ENCODE results near the gene SRGAP1. TPM values are rescaled to one million over a fixed set of nuclear protein-coding genes. Genes with fewer than 3 reads are reported as not detected.

SRGAP1 gene
- total and polyA plus RNA-seq, 9 of the 15 experiments (the other 6 are each of a cell fraction or from before 2014, with no cell fraction given), result 0.01 to 0.13 (median 0.04) TPM; not detected in 3

DNA sequence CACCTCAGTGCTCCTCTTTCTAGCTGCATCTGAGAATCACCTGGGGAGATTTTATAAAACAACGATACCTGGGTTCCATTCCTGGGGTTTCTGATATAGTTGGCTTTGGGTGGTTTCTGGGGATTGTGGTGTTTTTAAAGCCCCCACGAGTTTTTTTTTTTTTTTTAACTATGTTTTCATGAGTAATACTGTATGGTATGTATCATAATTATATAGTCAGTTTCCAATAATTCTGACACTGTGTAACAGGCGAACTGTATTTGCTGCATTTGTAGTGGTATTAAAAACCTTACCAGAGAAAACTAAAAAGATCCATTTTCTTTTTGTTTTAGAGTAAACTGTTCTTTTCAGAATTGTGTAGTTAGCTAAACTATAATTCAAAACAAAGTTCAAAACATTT lies 84.9 kb downstream of the SRGAP1 start (continued):
- TF ChIP-seq, protein P1, sequence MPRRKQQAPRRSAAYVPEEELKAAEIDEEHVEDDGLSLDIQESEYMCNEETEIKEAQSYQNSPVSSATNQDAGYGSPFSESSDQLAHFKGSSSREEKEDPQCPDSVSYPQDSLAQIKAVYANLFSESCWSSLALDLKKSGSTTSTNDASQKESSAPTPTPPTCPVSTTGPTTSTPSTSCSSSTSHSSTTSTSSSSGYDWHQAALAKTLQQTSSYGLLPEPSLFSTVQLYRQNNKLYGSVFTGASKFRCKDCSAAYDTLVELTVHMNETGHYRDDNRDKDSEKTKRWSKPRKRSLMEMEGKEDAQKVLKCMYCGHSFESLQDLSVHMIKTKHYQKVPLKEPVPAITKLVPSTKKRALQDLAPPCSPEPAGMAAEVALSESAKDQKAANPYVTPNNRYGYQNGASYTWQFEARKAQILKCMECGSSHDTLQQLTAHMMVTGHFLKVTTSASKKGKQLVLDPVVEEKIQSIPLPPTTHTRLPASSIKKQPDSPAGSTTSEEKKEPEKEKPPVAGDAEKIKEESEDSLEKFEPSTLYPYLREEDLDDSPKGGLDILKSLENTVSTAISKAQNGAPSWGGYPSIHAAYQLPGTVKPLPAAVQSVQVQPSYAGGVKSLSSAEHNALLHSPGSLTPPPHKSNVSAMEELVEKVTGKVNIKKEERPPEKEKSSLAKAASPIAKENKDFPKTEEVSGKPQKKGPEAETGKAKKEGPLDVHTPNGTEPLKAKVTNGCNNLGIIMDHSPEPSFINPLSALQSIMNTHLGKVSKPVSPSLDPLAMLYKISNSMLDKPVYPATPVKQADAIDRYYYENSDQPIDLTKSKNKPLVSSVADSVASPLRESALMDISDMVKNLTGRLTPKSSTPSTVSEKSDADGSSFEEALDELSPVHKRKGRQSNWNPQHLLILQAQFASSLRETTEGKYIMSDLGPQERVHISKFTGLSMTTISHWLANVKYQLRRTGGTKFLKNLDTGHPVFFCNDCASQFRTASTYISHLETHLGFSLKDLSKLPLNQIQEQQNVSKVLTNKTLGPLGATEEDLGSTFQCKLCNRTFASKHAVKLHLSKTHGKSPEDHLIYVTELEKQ (CRISPR knock-in tag; IDR thresholded peaks at IDR 0.05), result no peak

DNA sequence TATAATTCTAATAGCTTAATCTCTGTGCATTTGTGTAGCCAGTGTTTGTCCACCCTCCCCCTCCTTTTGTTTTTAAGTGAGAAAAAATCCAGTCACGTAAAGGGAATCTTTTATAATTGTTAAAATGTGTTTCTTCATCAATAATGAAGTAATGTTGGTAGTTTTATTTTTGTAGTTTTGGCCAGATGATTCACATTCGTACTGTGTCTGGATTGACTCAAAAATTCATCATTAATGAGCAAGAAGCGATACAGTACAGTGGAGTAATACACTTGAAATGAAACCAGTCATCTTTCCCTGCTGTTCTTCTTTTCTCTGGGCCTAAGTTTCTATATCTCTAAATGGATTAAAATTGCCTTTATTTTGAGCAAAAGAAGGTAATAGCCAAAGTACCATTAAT lies 86.5 kb downstream of the SRGAP1 start:
- H3K4me1 ChIP-seq (replicated peaks in 1 of 2; ENCODE audit: control insufficient read depth in 2 of 2, insufficient read depth in 2 of 2, low read length in 2 of 2), result no peaks in the 10 kb centered on the region
- H3K9me3 ChIP-seq (replicated peaks; ENCODE audit: control insufficient read depth, insufficient read depth, low read depth, low read length), result no peaks in the 10 kb centered on the region
- in situ Hi-C loops (cut with MboI), result no loop called here
- H3K9ac ChIP-seq (ENCODE audit: insufficient read depth in 1 of 2, low read depth in 2 of 2, low read length in 2 of 2), result no peak overlapping the region
- no TSS peak for BruUV-seq (replicated peaks)
- no peaks in the 10 kb centered on the region for H3K36me3 ChIP-seq (ENCODE audit: control insufficient read depth, insufficient read depth, low read length)
- H3K4me3 ChIP-seq, result no peak overlapping the region
- TF ChIP-seq NFATC3 (IDR thresholded peaks at IDR 0.05) (no peak), ZC3H4 (CRISPR knock-in tag; IDR thresholded peaks at IDR 0.05; ENCODE audit: borderline replicate concordance) (no peak), HDAC2 (IDR thresholded peaks at IDR 0.05) (no peak), BCOR (IDR thresholded peaks at IDR 0.05) (no peak), KLF13 (tag; IDR thresholded peaks at IDR 0.05; ENCODE audit: borderline replicate concordance, low read depth) (no peak), ZNF41 (CRISPR knock-in tag; conservative IDR thresholded peaks at IDR 0.05) (no peak), ZC3H11A (IDR thresholded peaks at IDR 0.05; ENCODE audit: low read depth, low read length) (no peak)
- TF ChIP-seq, protein P2, sequence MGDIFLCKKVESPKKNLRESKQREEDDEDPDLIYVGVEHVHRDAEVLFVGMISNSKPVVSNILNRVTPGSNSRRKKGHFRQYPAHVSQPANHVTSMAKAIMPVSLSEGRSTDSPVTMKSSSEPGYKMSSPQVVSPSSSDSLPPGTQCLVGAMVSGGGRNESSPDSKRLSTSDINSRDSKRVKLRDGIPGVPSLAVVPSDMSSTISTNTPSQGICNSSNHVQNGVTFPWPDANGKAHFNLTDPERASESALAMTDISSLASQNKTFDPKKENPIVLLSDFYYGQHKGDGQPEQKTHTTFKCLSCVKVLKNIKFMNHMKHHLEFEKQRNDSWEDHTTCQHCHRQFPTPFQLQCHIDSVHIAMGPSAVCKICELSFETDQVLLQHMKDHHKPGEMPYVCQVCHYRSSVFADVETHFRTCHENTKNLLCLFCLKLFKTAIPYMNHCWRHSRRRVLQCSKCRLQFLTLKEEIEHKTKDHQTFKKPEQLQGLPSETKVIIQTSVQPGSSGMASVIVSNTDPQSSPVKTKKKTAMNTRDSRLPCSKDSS (IDR thresholded peaks at IDR 0.05; ENCODE audit: low read depth, partially characterized antibody), result no peak
- TF ChIP-seq, protein P3, sequence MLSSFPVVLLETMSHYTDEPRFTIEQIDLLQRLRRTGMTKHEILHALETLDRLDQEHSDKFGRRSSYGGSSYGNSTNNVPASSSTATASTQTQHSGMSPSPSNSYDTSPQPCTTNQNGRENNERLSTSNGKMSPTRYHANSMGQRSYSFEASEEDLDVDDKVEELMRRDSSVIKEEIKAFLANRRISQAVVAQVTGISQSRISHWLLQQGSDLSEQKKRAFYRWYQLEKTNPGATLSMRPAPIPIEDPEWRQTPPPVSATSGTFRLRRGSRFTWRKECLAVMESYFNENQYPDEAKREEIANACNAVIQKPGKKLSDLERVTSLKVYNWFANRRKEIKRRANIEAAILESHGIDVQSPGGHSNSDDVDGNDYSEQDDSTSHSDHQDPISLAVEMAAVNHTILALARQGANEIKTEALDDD (IDR thresholded peaks at IDR 0.05), result no peak
- TF ChIP-seq, protein P4, sequence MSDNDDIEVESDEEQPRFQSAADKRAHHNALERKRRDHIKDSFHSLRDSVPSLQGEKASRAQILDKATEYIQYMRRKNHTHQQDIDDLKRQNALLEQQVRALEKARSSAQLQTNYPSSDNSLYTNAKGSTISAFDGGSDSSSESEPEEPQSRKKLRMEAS (CRISPR knock-in tag; IDR thresholded peaks at IDR 0.05), result no peak
- no peak for ATAC-seq
- DNase-seq (ENCODE audit: extremely low read depth in 1 of 4, low spot score in 3 of 4), result no peak
- H3K79me2 ChIP-seq (ENCODE audit: control insufficient read depth, insufficient read depth, low read length), result no peaks in the 10 kb centered on the region
- 0% methylated on average over 3 of the region's 3 CpGs for WGBS (ENCODE audit: insufficient coverage, low coverage, missing lambda C conversion rate)
- no peak overlapping the region for H2AFZ ChIP-seq (ENCODE audit: low read depth, low read length)
- H3K27ac ChIP-seq (ENCODE audit: extremely low read depth, low read depth, low read length), result no peak overlapping the region
- ChIA-PET CTCF (ENCODE audit: low intra/inter-chr PET ratio) (no interaction called here), POLR2A (no interaction called here)
- H3K4me2 ChIP-seq (ENCODE audit: insufficient read depth, low read length), result no peak overlapping the region
- no peak for FAIRE-seq
- intact Hi-C loops (cut with micrococcal nuclease), result no loop called here
- no peaks in the 10 kb centered on the region for H3K9me1 ChIP-seq (ENCODE audit: control insufficient read depth, insufficient read depth, low read length)
- no peaks in the 10 kb centered on the region for H4K20me1 ChIP-seq (replicated peaks; ENCODE audit: control insufficient read depth, insufficient read depth, low read length)
- H3K27me3 ChIP-seq (ENCODE audit: control insufficient read depth in 2 of 2, insufficient read depth in 2 of 2, low read length in 2 of 2), result no peaks in the 10 kb centered on the region

All from K562 (cell line).